CD4-positive, alpha-beta T cell treated with Interleukin-12 subunit alpha and Interleukin-12 subunit beta, for 1 hour (primary cell): Measurements from ENCODE around the gene ZDHHC18.
A peak's percentile ranks its signal among the peaks of the same experiment; 100 is the strongest.
"Not testable (repeated sequence)": the region's sequence is repeated elsewhere in the genome, so short reads cannot be mapped to it uniquely, and the experiment has no call there.

Experiments
- DNase-seq: peaks from one replicate; pipeline ENCODE4 v3.0.0-alpha.2; 2020

ZDHHC18 gene

GRCh38 chr1:26837665-26838064, 11.2 kb downstream of the ZDHHC18 start:
- DNase-seq = not testable (repeated sequence)

GRCh38 chr1:26838474-26839338, 12.2 kb downstream of the ZDHHC18 start:
- peak; percentile 79 for DNase-seq

GRCh38 chr1:26839339-26839722, 12.8 kb downstream of the ZDHHC18 start:
- DNase-seq = no peak

GRCh38 chr1:26839779-26840178, 13.3 kb downstream of the ZDHHC18 start:
- DNase-seq = no peak

- no peak for DNase-seq
These were observed 18.1 kb downstream of the ZDHHC18 start for GRCh38 chr1:26844424-26845196.

- DNase-seq = not testable (repeated sequence)
These were observed 21.3 kb downstream of the ZDHHC18 start for GRCh38 chr1:26847826-26848225.

GRCh38 chr1:26848499-26848898, 22.0 kb downstream of the ZDHHC18 start:
- DNase-seq = no peak

GRCh38 chr1:26848941-26849774, 22.7 kb downstream of the ZDHHC18 start:
- no peak for DNase-seq

- no peak for DNase-seq
These were observed 24.7 kb downstream of the ZDHHC18 start for GRCh38 chr1:26851106-26851684.

- DNase-seq = no peak
These were observed 26.2 kb downstream of the ZDHHC18 start for GRCh38 chr1:26852701-26853100.

- DNase-seq = peak; percentile 81
These were observed 26.7 kb downstream of the ZDHHC18 start for GRCh38 chr1:26853156-26853555.

GRCh38 chr1:26853600-26853999, 27.1 kb downstream of the ZDHHC18 start:
- DNase-seq = no peak

- no peak for DNase-seq
These were observed 28.4 kb downstream of the ZDHHC18 start for GRCh38 chr1:26854906-26855305.

- no peak for DNase-seq
These were observed 29.1 kb downstream of the ZDHHC18 start for GRCh38 chr1:26855636-26856035.

- DNase-seq = no peak
These were observed 29.7 kb downstream of the ZDHHC18 start for GRCh38 chr1:26856181-26856580.

GRCh38 chr1:26856604-26857469, 30.3 kb downstream of the ZDHHC18 start:
- no peak for DNase-seq

- DNase-seq = no peak
These were observed 31.1 kb downstream of the ZDHHC18 start for GRCh38 chr1:26857473-26858060.

- no peak for DNase-seq
These were observed 31.7 kb downstream of the ZDHHC18 start for GRCh38 chr1:26858160-26858559.

- DNase-seq = no peak
These were observed 32.6 kb downstream of the ZDHHC18 start for GRCh38 chr1:26858891-26859640.

- no peak for DNase-seq
These were observed 34.8 kb downstream of the ZDHHC18 start for GRCh38 chr1:26861286-26861701.
